ENCODE measurements around the gene C16orf54.
"Not testable (repeated sequence)": the region's sequence is repeated elsewhere in the genome, so short reads cannot be mapped to it uniquely, and the experiment has no call there.

C16orf54 gene

GRCh38 chr16:29710227-29711219 is 35.3 kb downstream of the C16orf54 start:
- in situ Hi-C loops (cut with MboI; ENCODE audit: low sequenced_read_pairs), result no loop called here

GRCh38 chr16:29709657-29710056 is 36.1 kb downstream of the C16orf54 start:
- in situ Hi-C loops (cut with MboI; ENCODE audit: low sequenced_read_pairs), result loop anchor here (10.0 kb wide), 1 partner anchor 315 kb away; the partner anchor contains the start of gene C16orf92

GRCh38 chr16:29708917-29709600 is 36.7 kb downstream of the C16orf54 start:
- in situ Hi-C loops (cut with MboI; ENCODE audit: low sequenced_read_pairs), result loop anchor here (10.0 kb wide), 1 partner anchor 316 kb away; the partner anchor contains the start of gene C16orf92

GRCh38 chr16:29707160-29707559 is 38.6 kb downstream of the C16orf54 start:
- in situ Hi-C loops (cut with MboI; ENCODE audit: low sequenced_read_pairs), result loop anchor here (10.0 kb wide), 1 partner anchor 318 kb away; the partner anchor contains the start of gene C16orf92

GRCh38 chr16:29705030-29705429 is 40.8 kb downstream of the C16orf54 start:
- in situ Hi-C loops (cut with MboI; ENCODE audit: low sequenced_read_pairs), result loop anchor here (10.0 kb wide), 1 partner anchor 320 kb away; the partner anchor contains the start of gene C16orf92

DNA sequence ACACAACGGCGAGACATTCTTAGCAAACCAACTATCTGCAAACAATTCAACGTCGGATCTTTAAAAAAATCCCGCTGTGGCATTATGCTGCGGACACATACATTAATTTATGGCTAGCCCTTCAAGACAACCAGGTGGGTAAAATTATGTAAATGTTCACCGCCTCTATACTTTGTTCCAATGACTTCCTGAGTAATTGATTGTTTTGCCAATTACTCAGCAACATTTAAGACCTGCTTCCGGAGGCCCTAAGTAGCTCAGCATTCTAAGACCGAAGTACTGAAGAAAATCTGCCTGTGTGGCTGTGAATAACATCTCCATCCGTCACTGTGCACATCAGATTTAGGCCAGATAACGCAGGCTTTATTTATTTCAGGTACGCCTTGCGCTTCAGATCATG is 43.5 kb downstream of the C16orf54 start:
- in situ Hi-C loops (cut with MboI; ENCODE audit: low sequenced_read_pairs), result loop anchor here (10.0 kb wide), 1 partner anchor 323 kb away; the partner anchor contains the start of gene C16orf92

DNA sequence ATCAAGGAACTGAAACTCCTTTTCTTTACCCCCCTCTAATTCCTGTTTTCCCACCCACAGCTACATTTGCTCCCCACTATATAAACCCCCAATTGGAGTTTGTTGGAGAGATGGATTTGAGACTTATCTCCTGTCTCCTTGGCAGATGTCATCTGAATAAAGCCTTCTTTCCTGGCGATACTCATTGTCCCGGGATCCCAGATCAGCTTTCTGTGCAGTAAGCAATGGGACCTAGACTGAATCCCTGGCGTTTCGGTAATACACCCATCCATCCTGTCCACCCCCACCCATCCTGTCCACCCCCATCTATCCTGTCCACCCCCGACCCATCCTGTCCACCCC is 44.6 kb downstream of the C16orf54 start:
- in situ Hi-C loops (cut with MboI; ENCODE audit: low sequenced_read_pairs), result loop anchor here (10.0 kb wide), 1 partner anchor 324 kb away; the partner anchor contains the start of gene C16orf92

DNA sequence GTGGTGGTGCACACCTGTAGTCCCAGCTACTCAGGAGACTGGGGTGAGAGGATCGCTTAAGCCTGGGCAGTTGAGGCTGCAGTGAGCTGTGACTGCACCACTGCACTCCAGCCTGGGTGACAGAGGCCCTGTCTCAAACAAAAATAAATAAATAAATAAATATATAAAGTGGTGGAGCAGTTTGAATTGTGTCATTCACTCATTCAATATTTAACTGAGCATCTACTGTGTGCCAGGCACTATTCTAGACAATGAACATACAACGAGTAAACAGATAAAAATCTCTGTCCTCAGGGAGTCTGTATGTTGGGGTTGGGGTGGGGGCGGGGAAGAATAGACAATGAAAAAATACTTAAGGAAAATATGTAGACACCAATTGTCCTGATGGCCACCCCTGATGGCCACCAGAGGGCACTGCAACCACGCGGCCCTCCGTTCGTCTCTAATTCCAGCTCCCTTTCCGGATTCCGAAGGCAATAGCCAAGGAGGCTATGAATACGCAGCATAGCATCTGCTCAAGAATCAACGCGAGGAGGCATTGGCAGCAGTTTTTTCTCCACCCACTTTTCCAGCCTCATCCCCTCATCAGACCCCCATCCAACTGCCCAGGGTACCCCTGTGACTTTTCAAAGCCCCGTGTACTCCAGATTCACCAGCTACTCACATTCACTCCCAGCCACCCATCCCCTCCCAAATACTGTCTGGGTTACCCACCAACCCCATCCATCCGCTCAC is 45.4 kb downstream of the C16orf54 start:
- in situ Hi-C loops (cut with MboI; ENCODE audit: low sequenced_read_pairs), result loop anchor here (10.0 kb wide), 1 partner anchor 324 kb away; the partner anchor contains the start of gene C16orf92

DNA sequence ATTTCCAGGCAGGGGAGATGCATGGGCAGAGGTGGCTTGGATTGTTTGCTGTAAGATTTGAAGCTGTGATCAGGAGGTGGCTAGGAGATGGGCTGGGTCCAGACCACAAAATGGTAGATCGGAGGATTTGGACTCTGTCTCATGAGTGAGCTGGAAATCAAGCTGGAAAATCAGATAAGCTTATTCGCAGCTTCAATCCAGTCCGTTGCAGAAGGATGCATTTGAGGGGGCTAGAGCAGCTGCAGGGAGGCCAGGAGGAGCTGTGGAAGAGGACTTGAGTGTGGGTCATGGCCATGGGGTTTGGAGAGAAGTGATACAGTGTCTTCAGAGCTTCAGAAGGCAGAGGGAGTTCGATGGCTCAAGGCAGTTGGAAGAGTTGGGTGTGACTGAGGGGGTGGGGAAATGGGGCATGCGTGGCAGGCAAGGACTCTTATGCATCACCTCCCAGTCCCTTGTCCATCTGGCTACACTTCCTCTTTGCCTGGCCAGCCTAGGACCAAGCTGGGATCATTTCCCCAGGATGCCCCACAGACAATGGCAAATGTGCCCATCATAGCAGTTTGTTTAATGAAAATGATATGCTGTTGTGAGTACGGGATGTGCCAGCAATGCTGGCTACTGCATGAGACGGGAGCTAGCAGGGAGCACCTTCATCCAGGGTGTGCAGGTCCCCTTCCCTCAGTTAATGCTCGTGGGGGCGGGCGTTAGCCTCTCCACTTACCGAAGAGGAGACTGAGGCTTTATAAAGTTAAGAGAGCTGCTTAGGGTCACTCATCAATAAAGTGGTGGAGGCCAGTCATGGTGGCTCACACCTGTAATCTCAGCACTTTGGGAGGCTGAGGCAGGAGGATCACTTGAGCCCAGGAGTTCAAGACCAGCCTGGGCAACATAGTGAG is 46.2 kb downstream of the C16orf54 start:
- in situ Hi-C loops (cut with MboI; ENCODE audit: low sequenced_read_pairs), result loop anchor here (10.0 kb wide), 1 partner anchor 325 kb away; the partner anchor contains the start of gene C16orf92

DNA sequence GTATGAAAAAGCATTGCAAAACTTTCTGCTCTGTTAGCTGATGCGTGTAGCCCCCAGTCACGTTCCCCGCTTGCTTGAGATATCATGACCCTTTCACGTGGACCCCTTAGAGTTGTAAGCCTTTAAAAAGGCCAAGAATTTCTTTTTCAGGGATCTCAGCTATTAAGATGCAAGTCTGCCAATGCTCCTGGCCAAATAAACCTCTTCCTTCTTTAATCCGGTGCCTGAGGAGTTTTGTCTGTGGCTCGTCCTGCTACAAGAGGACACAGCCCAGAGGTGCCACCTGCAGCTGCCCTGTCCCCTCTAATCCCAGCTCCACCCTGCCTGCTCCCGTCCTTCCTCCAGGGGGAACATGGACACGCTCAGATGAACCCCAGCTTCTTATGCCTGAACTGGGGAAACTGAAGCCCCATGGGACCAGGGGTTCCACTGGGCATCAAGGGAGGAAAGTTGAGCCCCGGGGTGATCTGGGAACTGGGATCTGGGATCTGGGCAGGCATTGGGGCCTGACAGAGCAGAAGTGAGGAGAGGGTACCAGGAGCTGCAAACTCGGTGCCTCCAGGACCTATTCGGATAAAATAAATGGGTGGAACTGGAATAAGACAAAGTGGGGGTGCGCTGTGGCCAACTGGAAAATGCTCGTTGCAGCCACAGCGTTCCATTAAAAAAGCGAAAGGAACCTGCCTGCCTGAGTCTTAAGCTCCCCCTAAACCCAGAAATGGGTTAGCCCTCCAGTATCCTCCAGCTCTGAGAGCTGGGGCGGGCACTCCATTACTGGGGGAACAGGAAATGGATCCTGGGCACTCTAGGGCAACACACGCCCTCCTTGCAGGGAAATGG is 47.1 kb downstream of the C16orf54 start:
- in situ Hi-C loops (cut with MboI; ENCODE audit: low sequenced_read_pairs), result no loop called here

DNA sequence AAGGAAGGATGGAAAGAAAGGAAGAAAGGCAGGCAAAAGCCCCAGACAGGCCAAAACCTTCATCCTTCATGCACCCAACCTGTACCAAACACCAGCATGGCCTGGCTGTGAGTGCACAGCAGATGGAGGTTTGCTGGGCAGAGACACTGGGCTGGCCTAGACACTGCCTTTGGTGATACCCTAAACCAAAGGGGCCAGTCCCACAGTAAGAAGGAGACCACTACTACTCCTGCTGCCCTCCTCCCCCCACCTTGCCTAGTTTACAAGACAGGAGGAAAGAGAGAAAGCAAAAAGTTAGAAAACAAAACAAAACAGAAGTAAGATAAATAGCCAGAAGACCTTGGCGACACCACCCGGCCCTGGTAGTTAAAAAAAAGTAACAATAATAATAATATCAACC is 47.7 kb downstream of the C16orf54 start:
- in situ Hi-C loops (cut with MboI; ENCODE audit: low sequenced_read_pairs), result no loop called here

DNA sequence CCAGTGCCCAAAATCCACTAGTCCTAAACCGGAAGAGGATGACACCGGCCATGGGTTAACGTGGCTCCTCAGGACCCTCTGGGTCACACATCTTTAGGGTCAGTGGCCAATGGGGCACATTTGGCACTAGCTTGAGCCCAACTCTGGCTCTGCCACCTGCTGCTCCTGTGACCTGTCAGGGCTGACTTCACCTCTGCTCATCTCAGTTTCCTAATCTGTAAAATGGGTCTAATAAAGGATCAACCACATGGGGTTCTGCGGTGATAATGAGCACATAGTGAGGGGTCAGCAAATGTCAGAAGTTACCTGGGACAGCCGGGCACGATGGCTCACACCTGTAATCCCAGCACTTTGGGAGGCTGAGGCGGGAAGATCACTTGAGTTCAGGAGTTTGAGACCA is 48.4 kb downstream of the C16orf54 start:
- in situ Hi-C loops (cut with MboI; ENCODE audit: low sequenced_read_pairs), result no loop called here

GRCh38 chr16:29696881-29697331 is 48.9 kb downstream of the C16orf54 start:
- in situ Hi-C loops (cut with MboI; ENCODE audit: low sequenced_read_pairs), result no loop called here

DNA sequence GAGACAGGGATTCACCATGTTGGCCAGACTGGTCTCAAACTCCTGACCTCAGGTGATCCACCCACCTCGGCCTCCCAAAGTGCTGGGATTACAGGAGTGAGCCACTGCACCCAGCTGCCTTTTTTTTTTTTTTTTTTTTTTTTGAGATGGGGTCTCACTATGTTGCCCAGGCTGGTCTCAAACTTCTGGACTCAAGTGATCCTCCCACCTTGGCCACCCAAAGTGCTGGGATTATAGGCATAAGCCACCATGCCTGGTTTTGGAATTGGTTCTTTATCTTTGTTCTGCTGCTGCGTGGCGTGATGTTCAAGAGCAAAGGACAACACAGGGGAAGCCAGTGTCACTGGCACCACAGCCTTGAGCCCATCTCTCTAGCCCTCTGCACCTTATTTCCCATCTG is 50.1 kb downstream of the C16orf54 start:
- in situ Hi-C loops (cut with MboI; ENCODE audit: low sequenced_read_pairs), result not testable (repeated sequence)

DNA sequence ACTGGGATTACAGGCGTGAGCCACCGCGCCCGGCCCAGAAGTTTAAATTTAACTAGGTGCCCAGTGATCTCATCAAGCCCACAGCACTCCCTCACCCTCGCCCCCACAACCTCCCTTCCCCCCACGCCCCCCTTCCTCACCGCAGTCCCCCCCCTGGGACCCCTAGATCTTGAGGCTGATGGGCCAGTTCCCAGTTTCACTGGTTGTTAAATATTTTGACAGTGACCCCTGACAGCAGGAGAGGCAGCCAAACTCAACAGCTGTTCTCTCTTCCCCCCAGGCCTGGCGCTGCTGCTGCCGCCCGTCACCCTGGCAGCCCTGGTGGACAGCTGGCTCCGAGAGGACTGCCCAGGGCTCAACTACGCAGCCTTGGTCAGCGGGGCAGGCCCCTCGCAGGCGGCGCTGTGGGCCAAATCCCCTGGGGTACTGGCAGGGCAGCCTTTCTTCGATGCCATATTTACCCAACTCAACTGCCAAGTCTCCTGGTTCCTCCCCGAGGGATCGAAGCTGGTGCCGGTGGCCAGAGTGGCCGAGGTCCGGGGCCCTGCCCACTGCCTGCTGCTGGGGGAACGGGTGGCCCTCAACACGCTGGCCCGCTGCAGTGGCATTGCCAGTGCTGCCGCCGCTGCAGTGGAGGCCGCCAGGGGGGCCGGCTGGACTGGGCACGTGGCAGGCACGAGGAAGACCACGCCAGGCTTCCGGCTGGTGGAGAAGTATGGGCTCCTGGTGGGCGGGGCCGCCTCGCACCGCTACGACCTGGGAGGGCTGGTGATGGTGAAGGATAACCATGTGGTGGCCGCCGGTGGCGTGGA is 51.2 kb downstream of the C16orf54 start:
- in situ Hi-C loops (cut with MboI; ENCODE audit: low sequenced_read_pairs), result no loop called here

DNA sequence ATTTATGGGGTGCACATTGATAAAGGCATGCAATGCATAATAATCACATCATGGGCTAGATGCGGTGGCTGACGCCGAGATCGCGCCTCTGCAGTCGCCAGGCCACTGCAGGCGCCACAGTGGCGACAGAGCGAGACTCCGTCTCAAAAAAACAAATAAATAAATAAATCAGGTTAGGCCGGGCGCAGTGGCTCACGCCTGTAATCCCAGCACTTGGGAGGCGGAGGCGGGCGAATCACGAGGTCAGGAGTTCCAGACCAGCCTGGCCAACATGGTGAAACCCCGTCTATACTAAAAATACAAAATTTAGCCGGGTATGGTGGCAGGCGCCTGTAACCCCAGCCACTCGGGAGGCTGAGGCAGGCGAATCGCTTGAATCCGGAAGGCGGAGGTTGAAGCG is 53.2 kb downstream of the C16orf54 start:
- in situ Hi-C loops (cut with MboI; ENCODE audit: low sequenced_read_pairs), result not testable (repeated sequence)
